Uterus (tissue), 2 donors: ENCODE measurements around the gene SLCO3A1.

ENCODE experiments used
- CTCF ChIP-seq, 4 experiments: fragments of 200-600 bp in 2 of 4; fragments of 450-650 bp in 2 of 4; sonication (generic) in 2 of 4; IDR thresholded peaks; one replicate each; pipeline ENCODE4 v1.5.1; 2016 to 2019; ENCODE audit warnings: antibody characterized with exemption in 4 of 4, mild to moderate bottlenecking in 2 of 4, moderate library complexity in 1 of 4
- POLR2A ChIP-seq, 2 donors: fragments of 450-650 bp; IDR thresholded peaks; one replicate each; pipeline ENCODE4 v1.6.1; 2016; ENCODE audit warnings: antibody characterized with exemption in 2 of 2, mild to moderate bottlenecking in 1 of 2, moderate library complexity in 1 of 2

GRCh38 chr15:91936182-91936775, 82.8 kb downstream of the SLCO3A1 start:
- TF ChIP-seq POLR2A (IDR thresholded peaks at IDR 0.05) (no peak), CTCF (IDR thresholded peaks at IDR 0.05) (no peak)
